Esophagus (tissue), 2 donors: ENCODE results near the gene ZNF438. TPM values are rescaled to one million over a fixed set of nuclear protein-coding genes. Genes with fewer than 3 reads are reported as not detected.
"Not testable (repeated sequence)": the region's sequence is repeated elsewhere in the genome, so short reads cannot be mapped to it uniquely, and the experiment has no call there.

Experiments used
- H3K27ac ChIP-seq, 2 donors: one replicate each; pipeline ENCODE4 v1.5.1; 2013; ENCODE audit warnings: low read depth in 2 of 2, mild to moderate bottlenecking in 2 of 2, inconsistent platforms in 1 of 2, low read length in 1 of 2, moderate library complexity in 1 of 2
- H3K27me3 ChIP-seq, 2 donors: one replicate each; pipeline ENCODE4 v1.6.1; 2013; ENCODE audit warnings: low read length in 2 of 2, control low read depth in 1 of 2, mild to moderate bottlenecking in 1 of 2; ENCODE audit not compliant: insufficient read depth in 2 of 2, control insufficient read depth in 1 of 2
- H3K36me3 ChIP-seq, 2 donors: one replicate each; pipeline ENCODE4 v1.6.1; 2013; ENCODE audit warnings: low read length in 1 of 2; ENCODE audit not compliant: control insufficient read depth in 2 of 2, insufficient read depth in 2 of 2
- H3K4me1 ChIP-seq, 2 donors: one replicate each; pipeline ENCODE4 v1.6.1; 2013; ENCODE audit warnings: low read length in 1 of 2; ENCODE audit not compliant: control insufficient read depth in 2 of 2, insufficient read depth in 2 of 2
- H3K4me3 ChIP-seq, 2 donors: one replicate each; pipeline ENCODE4 v1.5.1; 2013; ENCODE audit warnings: low read length in 2 of 2, mild to moderate bottlenecking in 2 of 2, low read depth in 1 of 2, moderate library complexity in 1 of 2
- H3K9me3 ChIP-seq, 2 donors: one replicate each; pipeline ENCODE4 v1.6.1; 2013; ENCODE audit warnings: mild to moderate bottlenecking in 2 of 2, low read depth in 1 of 2, low read length in 1 of 2, moderate library complexity in 1 of 2; ENCODE audit not compliant: control insufficient read depth in 2 of 2, insufficient read depth in 1 of 2
- WGBS, 2 donors: extraction: QIAGEN DNeasy Blood & Tissue Kit; methylation state at CpG; one replicate each; pipeline ENCODE4 v1.1.7; 2013; 5-methylcytosine and 5-hydroxymethylcytosine counted together
- polyA plus RNA-seq, 2 donors: library from polyadenylated mRNA; stranded (reverse); fragments of 200-250 nt; gene quantifications; one replicate each; pipeline ENCODE4 v1.2.3, GENCODE V29; 2013
- donor health status: healthy with polysubstance abuse.
- donor health status: Bipolar disorder and iron deficiency.

Gene ZNF438
- polyA plus RNA-seq, 2 donors = 3.0 to 3.2 TPM

GRCh38 chr10:30917067-30917466 lies 114.6 kb downstream of the ZNF438 start:
- 80 to 85% methylated on average over 3 of the region's 3 CpGs for WGBS, 2 donors
- no peaks in the 10 kb centered on the region for H3K4me1 ChIP-seq

GRCh38 chr10:30915146-30915545 lies 116.5 kb downstream of the ZNF438 start:
- 32% methylated on average over 1 of the region's 1 CpG for WGBS, 2 donors
- Histone ChIP-seq H3K4me3 (no peak overlapping the region), H3K9me3 (no peaks in the 10 kb centered on the region), H3K36me3 (no peaks in the 10 kb centered on the region), H3K4me1 (no peaks in the 10 kb centered on the region), H3K27ac (no peak overlapping the region), H3K27me3 (no peaks in the 10 kb centered on the region)

More at GRCh38 chr10:30917067-30917466, 114.6 kb downstream of the ZNF438 start:
- H3K36me3 ChIP-seq = no peaks in the 10 kb centered on the region
- no peak overlapping the region for H3K4me3 ChIP-seq
- H3K27ac ChIP-seq = no peak overlapping the region
- H3K9me3 ChIP-seq = no peaks in the 10 kb centered on the region
- H3K27me3 ChIP-seq = no peaks in the 10 kb centered on the region

DNA sequence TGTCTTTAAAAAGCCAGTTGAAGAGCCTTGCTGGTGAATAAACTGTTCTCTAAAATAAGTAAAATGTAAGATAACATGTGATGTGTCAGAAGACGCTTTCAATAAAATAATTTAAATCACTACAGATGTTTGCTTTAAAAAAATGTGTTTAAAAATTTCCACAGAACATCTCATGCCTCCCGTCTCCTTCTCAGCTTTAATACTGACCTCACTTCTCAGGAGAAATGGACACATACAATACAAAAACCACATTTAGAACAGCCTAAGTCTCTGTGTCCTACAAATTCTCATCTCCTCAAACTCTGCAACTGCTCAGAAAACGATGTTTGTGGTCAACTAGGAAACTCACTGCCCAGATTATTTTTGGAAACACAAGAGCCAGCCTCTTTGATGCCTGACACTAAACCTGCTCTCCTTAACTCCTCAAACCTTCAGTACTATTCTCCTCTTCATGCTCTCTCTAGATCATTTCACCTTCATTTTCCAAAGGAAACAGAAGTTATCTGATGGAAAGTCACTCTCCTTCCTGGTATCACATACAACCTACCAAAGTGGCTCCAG lies 120.3 kb downstream of the ZNF438 start:
- WGBS, 2 donors = 79 to 80% methylated on average over 3 of the region's 3 CpGs
- no peaks in the 10 kb centered on the region for H3K4me1 ChIP-seq
- H3K9me3 ChIP-seq = no peaks in the 10 kb centered on the region
- no peaks in the 10 kb centered on the region for H3K36me3 ChIP-seq
- H3K27me3 ChIP-seq = no peaks in the 10 kb centered on the region
- no peak overlapping the region for H3K4me3 ChIP-seq
- no peak overlapping the region for H3K27ac ChIP-seq

- no peaks in the 10 kb centered on the region for H3K36me3 ChIP-seq
- H3K27me3 ChIP-seq = no peaks in the 10 kb centered on the region
- peaks cover 0 to 5% of the 10 kb centered on the region in 2 donors for H3K9me3 ChIP-seq
- no peak overlapping the region for H3K27ac ChIP-seq
- H3K4me3 ChIP-seq = no peak overlapping the region
- 85 to 86% methylated on average over 2 of the region's 2 CpGs for WGBS, 2 donors
- no peaks in the 10 kb centered on the region for H3K4me1 ChIP-seq
Observed at GRCh38 chr10:30903397-30904138, 128.1 kb downstream of the ZNF438 start.

DNA sequence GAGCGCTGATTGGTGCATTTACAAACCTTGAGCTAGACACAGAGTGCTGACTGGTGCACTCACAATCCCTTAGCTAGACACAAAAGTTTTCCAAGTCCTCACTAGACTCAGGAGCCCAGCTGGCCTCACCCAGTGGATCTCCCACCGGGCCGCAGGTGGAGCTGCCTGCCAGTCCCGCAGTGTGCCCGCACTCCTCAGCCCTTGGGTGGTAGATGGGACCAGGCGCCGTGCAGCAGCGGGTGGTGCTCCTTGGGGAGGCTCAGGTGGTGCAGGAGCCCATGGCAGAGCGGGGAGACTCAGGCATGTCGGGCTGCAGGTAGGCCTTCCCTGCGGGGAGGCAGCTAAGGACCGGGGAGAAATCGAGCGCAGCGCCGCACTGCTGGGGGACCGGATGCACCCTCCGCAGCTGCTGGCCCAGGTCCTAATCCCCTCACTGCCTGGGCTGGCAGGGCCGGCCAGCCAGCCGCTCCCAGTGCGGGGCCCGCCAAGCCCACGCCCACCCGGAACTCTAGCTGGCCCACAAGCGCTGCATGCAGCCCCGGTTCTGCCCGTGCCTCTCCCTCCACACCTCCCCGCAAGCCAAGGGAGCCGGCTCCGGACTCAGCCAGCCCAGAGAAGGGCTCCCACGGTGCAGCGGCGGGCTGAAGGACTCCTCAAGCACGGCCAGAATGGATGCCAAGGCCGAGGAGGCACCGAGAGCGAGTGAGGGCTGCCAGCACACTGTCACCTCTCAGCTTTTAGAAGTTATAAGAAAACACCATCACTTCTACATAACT lies 128.9 kb downstream of the ZNF438 start:
- H3K36me3 ChIP-seq = no peaks in the 10 kb centered on the region
- H3K4me1 ChIP-seq = no peaks in the 10 kb centered on the region
- WGBS, 2 donors = 95 to 96% methylated on average over 29 to 37 of the region's 37 CpGs
- H3K27me3 ChIP-seq = no peaks in the 10 kb centered on the region
- H3K4me3 ChIP-seq = no peak overlapping the region
- H3K9me3 ChIP-seq = peaks cover 0 to 5% of the 10 kb centered on the region in 2 donors
- no peak overlapping the region for H3K27ac ChIP-seq

DNA sequence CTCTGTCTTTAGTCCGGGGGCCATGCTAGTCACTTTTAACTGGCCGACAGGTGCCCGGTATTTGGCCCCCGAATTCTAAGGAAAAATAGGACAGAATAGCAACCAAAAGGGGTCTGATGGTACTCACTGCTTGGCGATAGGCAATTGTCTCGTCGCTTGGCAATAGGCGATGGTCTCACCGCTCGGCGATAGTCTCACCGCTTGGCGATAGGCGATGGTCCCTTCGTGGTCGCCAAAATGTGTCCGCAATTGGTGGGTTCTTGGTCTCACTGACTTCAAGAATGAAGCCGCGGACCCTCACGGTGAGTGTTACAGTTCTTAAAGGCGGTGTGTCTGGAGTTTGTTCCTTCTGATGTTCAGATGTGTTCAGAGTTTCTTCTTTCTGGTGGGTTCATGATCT lies 130.2 kb downstream of the ZNF438 start:
- not testable (repeated sequence) for H3K27me3 ChIP-seq, H3K27ac ChIP-seq, H3K36me3 ChIP-seq, H3K4me3 ChIP-seq, H3K9me3 ChIP-seq, H3K4me1 ChIP-seq
- 98% methylated on average over 21 of the region's 21 CpGs for WGBS, 2 donors

DNA sequence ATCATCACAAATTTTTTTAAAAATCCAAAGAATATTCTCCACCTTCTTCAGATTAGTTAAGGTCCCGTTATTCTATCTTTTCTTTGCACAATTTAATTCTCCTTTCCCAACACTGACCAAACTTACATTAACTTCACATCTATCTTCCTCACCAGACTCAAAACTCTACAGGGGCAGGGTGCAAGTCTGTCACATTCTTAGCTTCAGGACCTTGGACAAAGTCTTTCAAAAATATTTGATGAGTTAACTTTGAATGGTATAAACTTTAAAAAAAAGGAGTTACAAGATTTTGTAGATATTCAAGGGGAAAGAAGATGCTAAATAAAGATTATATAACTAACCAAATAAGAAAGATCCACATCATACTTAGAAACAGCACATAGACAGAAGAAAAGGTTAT lies 132.7 kb downstream of the ZNF438 start:
- Histone ChIP-seq H3K36me3 (no peaks in the 10 kb centered on the region), H3K4me1 (no peaks in the 10 kb centered on the region), H3K27ac (no peak overlapping the region), H3K9me3 (peaks cover 0 to 5% of the 10 kb centered on the region in 2 donors), H3K4me3 (no peak overlapping the region), H3K27me3 (no peaks in the 10 kb centered on the region)
- WGBS, 2 donors = 90 to 93% methylated on average over 1 of the region's 1 CpG

DNA sequence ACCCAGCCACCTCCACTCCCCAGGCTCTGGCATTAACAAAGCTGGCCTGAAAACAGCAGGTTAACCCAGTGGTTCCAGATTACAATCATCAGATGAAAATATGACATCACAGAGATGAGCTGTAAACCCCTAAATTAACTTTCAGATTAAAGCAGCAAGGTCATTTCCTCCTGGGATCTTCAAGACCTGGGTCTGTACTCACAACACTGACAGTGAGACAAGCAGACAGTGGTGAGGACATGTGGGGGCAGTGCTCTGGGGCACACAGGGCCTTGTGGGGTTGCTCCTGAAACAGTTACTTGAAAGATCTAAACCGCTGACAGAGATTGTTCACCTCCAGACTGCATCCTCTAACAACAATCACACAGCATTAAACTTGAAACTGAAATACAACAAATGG lies 134.1 kb downstream of the ZNF438 start:
- WGBS, 2 donors = 91 to 97% methylated on average over 1 of the region's 1 CpG
- Histone ChIP-seq H3K27ac (no peak overlapping the region), H3K4me3 (no peak overlapping the region)

GRCh38 chr10:30897048-30897447 lies 134.6 kb downstream of the ZNF438 start:
- no peak overlapping the region for H3K27ac ChIP-seq
- H3K4me3 ChIP-seq = no peak overlapping the region
- no peaks in the 10 kb centered on the region for H3K9me3 ChIP-seq
- no peaks in the 10 kb centered on the region for H3K27me3 ChIP-seq
- no peaks in the 10 kb centered on the region for H3K36me3 ChIP-seq
- H3K4me1 ChIP-seq = no peaks in the 10 kb centered on the region

More for the DNA sequence above, 134.1 kb downstream of the ZNF438 start:
- no peaks in the 10 kb centered on the region for H3K27me3 ChIP-seq
- H3K9me3 ChIP-seq = no peaks in the 10 kb centered on the region
- H3K4me1 ChIP-seq = no peaks in the 10 kb centered on the region
- H3K36me3 ChIP-seq = no peaks in the 10 kb centered on the region
